GM18909 (cell line): ENCODE measurements around the gene NRROS.
"Not testable (repeated sequence)": the region's sequence is repeated elsewhere in the genome, so short reads cannot be mapped to it uniquely, and the experiment has no call there.

Source experiments
- ATAC-seq: cut with Tn5 transposase; IDR thresholded peaks from one replicate; pipeline ENCODE4 v1.9.1; 2021; ENCODE audit warnings: mild to moderate bottlenecking; ENCODE audit not compliant: unreplicated experiment, poor library complexity

The NRROS gene

GRCh38 chr3:196639483-196640296 lies at the start of gene NRROS:
TSS of gene NRROS (plus strand) at chr3:196639694. CDS start at chr3:196654540, 14,846 bp downstream.
- ATAC-seq: peak; percentile 37

GRCh38 chr3:196590279-196590678 lies 49.2 kb upstream of the NRROS start:
- no peak for ATAC-seq

GRCh38 chr3:196596355-196596754 lies 43.1 kb upstream of the NRROS start:
- ATAC-seq: no peak

GRCh38 chr3:196597971-196598733 lies 41.3 kb upstream of the NRROS start:
- ATAC-seq: not testable (repeated sequence)

- no peak for ATAC-seq
These were observed 39.8 kb upstream of the NRROS start for GRCh38 chr3:196599734-196600128.

- ATAC-seq: no peak
These were observed 39.1 kb upstream of the NRROS start for GRCh38 chr3:196600359-196600758.

GRCh38 chr3:196602673-196603072 lies 36.8 kb upstream of the NRROS start:
- no peak for ATAC-seq

GRCh38 chr3:196603683-196604082 lies 35.8 kb upstream of the NRROS start:
- no peak for ATAC-seq

GRCh38 chr3:196604548-196604947 lies 34.9 kb upstream of the NRROS start:
- no peak for ATAC-seq

- no peak for ATAC-seq
These were observed 30.8 kb upstream of the NRROS start for GRCh38 chr3:196608693-196609092.

- peak; percentile 77 for ATAC-seq
These were observed 30.1 kb upstream of the NRROS start for GRCh38 chr3:196609343-196609775.

- ATAC-seq: no peak
These were observed 29.5 kb upstream of the NRROS start for GRCh38 chr3:196609805-196610515.

GRCh38 chr3:196611761-196612483 lies 27.6 kb upstream of the NRROS start:
- ATAC-seq: no peak

- not testable (repeated sequence) for ATAC-seq
These were observed 24.3 kb upstream of the NRROS start for GRCh38 chr3:196615234-196615633.

GRCh38 chr3:196617256-196617655 lies 22.2 kb upstream of the NRROS start:
- no peak for ATAC-seq

- no peak for ATAC-seq
These were observed 20.3 kb upstream of the NRROS start for GRCh38 chr3:196619223-196619622.

- ATAC-seq: not testable (repeated sequence)
These were observed 19.9 kb upstream of the NRROS start for GRCh38 chr3:196619627-196620026.

- no peak for ATAC-seq
These were observed 19.3 kb upstream of the NRROS start for GRCh38 chr3:196620161-196620604.

GRCh38 chr3:196620684-196621083 lies 18.8 kb upstream of the NRROS start:
- no peak for ATAC-seq

GRCh38 chr3:196621611-196622010 lies 17.9 kb upstream of the NRROS start:
- no peak for ATAC-seq
